ENCODE data around the gene DESI1.
A peak's percentile ranks its signal among the peaks of the same experiment; 100 is the strongest.
"Not testable (repeated sequence)": the region's sequence is repeated elsewhere in the genome, so short reads cannot be mapped to it uniquely, and the experiment has no call there.

DESI1 gene

DNA sequence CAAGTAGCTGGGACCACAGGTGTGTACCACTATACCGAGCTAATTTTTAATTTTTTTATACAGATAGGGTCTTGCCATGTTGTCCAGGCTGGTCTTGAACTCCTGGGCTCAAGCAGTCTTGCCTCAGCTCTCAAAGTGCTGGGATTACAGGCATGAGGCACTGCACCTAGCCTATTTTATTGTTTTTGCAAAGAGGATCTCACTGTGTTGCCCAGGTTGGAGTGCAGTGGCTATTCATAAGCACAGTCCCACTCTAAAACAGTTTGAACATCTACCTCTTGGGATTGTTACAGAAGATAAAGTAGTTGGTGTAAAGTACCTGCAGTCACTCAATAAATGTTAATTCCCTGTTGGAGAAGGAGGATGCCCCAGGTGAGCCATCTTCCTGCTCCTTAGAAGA, 29.4 kb upstream of the DESI1 start:
- CTCF ChIA-PET: interaction anchor here (1.0 kb wide), 1 partner anchor 16 kb away, joined by 3 read pairs; no protein-coding TSS in a partner anchor
- Mint-ChIP-seq H3K36me3 (peaks cover 46% of the 10 kb centered on the region), H3K4me3 (no peak overlapping the region)

DNA sequence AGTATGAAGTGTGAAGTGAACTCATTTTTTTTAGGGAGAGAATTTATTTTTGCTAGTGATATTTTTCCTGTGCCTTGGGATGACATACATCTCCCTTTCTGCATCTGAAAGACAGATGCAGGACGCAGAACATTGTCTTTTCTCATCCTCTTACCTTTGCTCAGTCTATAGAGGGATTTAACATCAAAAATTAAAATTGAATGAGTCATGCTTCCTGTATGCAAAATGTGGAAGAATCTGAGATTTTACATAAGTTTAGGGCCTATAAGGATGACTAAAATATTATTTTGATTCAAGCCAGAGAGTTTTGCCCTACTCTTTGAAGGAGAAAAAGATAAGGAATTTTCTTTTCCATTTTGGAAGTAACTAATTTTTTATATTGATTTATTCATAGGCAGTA, 27.6 kb upstream of the DESI1 start:
- Mint-ChIP-seq H3K4me1 (peaks cover 6% of the 10 kb centered on the region), H3K27ac (peak overlapping the region; percentile 11), H3K4me3 (no peak overlapping the region), H3K36me3 (peaks cover 38% of the 10 kb centered on the region), H3K27me3 (no peaks in the 10 kb centered on the region), H3K9me3 (no peaks in the 10 kb centered on the region)
- no peak for DNase-seq
- CTCF ChIA-PET: no interaction called here

More for the DNA sequence above, 29.4 kb upstream of the DESI1 start:
- H3K9me3 Mint-ChIP-seq: no peaks in the 10 kb centered on the region
- H3K27ac Mint-ChIP-seq: no peak overlapping the region
- H3K4me1 Mint-ChIP-seq: peaks cover 9% of the 10 kb centered on the region
- H3K27me3 Mint-ChIP-seq: no peaks in the 10 kb centered on the region
- no peak for DNase-seq

DNA sequence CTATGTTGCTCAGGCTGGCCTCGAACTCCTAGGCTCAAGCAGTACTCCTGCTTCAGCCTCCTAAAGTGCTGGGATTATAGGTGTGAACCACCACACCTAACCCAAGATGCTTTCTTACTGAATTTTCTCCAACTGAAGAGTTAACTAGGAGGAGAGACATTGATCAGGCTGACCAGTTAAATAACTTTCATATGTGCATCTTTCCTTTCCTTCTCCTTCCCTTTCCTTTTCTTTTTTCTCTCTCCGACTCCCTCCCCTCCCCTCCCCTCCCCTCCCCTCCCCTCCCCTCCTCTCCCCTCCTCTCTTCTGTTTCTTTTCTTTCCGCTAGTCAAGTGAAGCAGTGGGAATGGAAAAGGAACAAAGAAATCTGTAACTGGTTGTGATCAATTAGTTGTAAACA, 26.9 kb upstream of the DESI1 start:
- H3K9me3 Mint-ChIP-seq: no peaks in the 10 kb centered on the region
- CTCF ChIA-PET: no interaction called here
- H3K27ac Mint-ChIP-seq: no peak overlapping the region
- no peak for DNase-seq
- no peak overlapping the region for H3K4me3 Mint-ChIP-seq
- H3K4me1 Mint-ChIP-seq: peaks cover 6% of the 10 kb centered on the region
- no peaks in the 10 kb centered on the region for H3K27me3 Mint-ChIP-seq
- peaks cover 37% of the 10 kb centered on the region for H3K36me3 Mint-ChIP-seq

DNA sequence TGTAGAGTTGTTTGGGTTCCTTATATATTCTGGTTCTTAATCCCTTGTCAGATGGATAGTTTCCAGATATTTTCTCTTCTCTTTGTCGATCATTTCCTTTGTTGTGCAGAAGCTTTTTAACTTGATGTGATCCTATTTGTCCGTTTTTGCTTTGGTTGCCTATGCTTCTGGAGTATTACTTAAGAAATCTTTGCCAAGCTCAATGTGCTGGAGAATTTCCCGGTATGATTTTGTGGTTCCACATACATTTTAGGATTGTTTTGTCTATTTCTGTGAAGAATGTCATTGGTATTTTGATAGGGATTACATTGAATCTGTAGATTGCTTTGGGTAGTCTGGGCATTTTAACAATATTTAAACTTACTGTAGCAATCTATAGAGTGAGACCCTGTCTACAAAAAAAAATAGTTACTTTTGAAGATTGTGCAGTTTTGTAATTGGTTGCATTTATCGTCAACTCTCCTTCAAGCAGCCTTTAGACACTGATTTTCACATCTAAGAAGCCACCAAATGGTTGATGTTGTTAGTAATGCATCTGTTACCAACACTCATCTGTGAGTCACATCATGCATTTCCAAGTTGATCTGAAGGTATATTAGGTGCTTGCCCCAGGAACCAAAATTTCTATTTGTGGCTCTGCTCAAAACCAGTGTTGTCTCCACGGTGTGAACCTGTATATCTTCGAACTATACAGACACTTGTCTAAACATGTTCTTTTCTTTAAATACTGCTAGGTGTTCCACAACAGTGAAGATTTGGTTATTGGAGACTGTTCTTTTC, 21.7 kb upstream of the DESI1 start:
- Mint-ChIP-seq H3K27me3 (no peaks in the 10 kb centered on the region), H3K27ac (no peak overlapping the region), H3K36me3 (peaks cover 44% of the 10 kb centered on the region), H3K4me1 (no peaks in the 10 kb centered on the region), H3K4me3 (no peak overlapping the region), H3K9me3 (no peaks in the 10 kb centered on the region)
- DNase-seq: no peak
- CTCF ChIA-PET: no interaction called here

DNA sequence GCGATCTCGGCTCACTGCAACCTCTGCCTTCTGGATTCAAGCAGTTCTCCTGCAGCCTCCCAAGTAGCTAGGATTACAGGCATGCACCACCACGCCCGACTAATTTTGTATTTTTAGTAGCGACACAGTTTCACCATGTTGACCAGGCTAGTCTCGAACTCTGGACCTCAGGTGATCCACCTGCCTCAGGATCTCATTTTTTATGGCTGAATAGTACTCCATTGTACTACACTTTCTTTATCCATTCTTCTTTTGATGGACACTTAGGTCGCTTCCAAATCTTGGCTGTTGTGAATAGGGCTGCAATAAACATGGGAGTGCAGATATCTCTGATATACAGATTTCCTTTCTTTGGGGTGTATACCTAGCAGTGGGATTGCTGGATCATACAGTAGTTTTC, 21.0 kb upstream of the DESI1 start:
- no peaks in the 10 kb centered on the region for H3K4me1 Mint-ChIP-seq
- no peaks in the 10 kb centered on the region for H3K27me3 Mint-ChIP-seq
- DNase-seq: no peak
- no peak overlapping the region for H3K27ac Mint-ChIP-seq
- H3K36me3 Mint-ChIP-seq: peaks cover 46% of the 10 kb centered on the region
- H3K9me3 Mint-ChIP-seq: no peaks in the 10 kb centered on the region
- H3K4me3 Mint-ChIP-seq: no peak overlapping the region
- CTCF ChIA-PET: no interaction called here

DNA sequence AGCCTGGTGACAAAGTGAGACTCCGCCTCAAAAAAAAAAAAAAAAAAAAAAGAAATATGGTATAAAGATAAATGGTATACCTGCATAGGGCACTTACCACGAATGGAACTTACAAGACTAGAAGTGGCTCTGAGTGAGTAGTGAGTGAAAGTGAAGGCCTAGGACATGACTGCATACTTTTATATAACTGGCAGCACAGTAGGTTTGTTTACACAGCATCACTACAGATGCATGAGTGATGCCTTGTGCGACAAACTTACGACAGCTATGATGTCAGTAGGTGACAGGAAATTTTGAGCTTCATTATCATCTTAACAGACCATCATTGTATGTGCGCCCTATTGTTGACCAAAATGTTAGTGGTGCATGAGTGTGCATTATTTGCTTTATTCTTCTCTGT, 17.9 kb upstream of the DESI1 start:
- H3K4me3 Mint-ChIP-seq: no peak overlapping the region
- H3K9me3 Mint-ChIP-seq: no peaks in the 10 kb centered on the region
- no peak for DNase-seq
- H3K36me3 Mint-ChIP-seq: peaks cover 60% of the 10 kb centered on the region
- CTCF ChIA-PET: no interaction called here
- no peaks in the 10 kb centered on the region for H3K4me1 Mint-ChIP-seq
- no peaks in the 10 kb centered on the region for H3K27me3 Mint-ChIP-seq
- no peak overlapping the region for H3K27ac Mint-ChIP-seq

DNA sequence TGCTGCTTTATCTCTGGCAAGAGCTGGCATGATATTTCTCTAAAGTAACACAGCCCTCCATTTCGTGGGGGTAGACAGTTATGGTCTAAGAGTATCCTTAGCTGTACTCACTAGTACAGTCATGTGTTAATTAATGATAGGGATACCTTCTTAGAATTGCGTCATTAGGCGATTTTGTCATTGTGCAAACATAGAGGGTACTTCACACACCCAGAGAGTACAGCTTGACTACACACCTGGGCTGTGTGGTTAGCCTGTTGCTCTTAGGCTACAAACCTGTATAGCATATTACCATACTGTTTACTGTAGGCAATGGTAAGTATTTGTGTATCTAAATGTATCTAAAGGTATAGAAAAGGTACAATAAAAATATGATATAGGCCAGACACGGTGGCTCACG, 17.3 kb upstream of the DESI1 start:
- CTCF ChIA-PET: interaction anchor here (1.6 kb wide), 1 partner anchor 29 kb away, joined by 5 read pairs; no protein-coding TSS in a partner anchor

DNA sequence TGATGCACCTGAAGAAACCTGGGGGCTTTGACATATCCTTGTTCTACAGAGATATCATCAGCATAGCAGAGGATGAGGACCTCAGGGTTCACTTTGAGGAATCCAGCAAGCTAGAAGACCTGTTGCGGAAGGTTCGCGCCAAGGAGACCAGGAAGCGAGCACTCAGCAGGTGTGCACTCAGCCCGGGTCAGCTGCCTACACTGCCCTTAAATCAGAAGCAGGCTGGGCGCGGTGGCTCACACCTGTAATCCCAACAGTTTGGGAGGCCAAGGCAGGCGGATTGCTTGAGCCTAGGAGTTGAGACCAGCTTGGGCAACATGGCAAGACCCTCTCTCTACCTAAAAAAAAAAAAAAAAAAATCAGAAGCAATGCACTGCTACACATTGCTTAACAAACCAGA, 16.8 kb upstream of the DESI1 start:
- not testable (repeated sequence) for H3K9me3 Mint-ChIP-seq, H3K27ac Mint-ChIP-seq, DNase-seq, H3K27me3 Mint-ChIP-seq, H3K4me1 Mint-ChIP-seq, H3K4me3 Mint-ChIP-seq
- H3K36me3 Mint-ChIP-seq: peaks cover 60% of the 10 kb centered on the region
- CTCF ChIA-PET: interaction anchor here (1.6 kb wide), 1 partner anchor 29 kb away, joined by 5 read pairs; no protein-coding TSS in a partner anchor

More for the DNA sequence above, 17.3 kb upstream of the DESI1 start:
- Mint-ChIP-seq H3K27me3 (no peaks in the 10 kb centered on the region), H3K4me3 (no peak overlapping the region), H3K36me3 (peaks cover 63% of the 10 kb centered on the region), H3K27ac (no peak overlapping the region), H3K4me1 (no peaks in the 10 kb centered on the region), H3K9me3 (no peaks in the 10 kb centered on the region)
- DNase-seq: no peak

DNA sequence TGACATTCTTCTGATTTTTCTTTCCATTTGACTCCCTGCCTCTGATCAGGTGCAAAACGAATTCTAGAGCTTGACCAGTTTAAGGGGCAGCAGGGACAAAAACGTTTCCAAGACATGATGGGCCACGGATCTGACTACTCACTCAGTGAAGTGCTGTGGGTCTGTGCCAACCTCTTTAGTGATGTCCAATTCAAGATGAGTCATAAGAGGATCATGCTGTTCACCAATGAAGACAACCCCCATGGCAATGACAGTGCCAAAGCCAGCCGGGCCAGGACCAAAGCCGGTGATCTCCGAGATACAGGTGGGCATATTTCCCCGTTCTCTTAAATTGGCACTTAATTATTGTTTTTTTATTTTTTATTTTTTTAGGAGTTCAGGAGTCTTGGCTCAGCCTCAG, 15.6 kb upstream of the DESI1 start:
- Mint-ChIP-seq H3K36me3 (peaks cover 55% of the 10 kb centered on the region), H3K9me3 (no peaks in the 10 kb centered on the region), H3K4me3 (no peak overlapping the region), H3K27ac (no peak overlapping the region), H3K27me3 (no peaks in the 10 kb centered on the region), H3K4me1 (no peaks in the 10 kb centered on the region)
- DNase-seq: no peak
- CTCF ChIA-PET: interaction anchor here (1.6 kb wide), 1 partner anchor 31 kb away, joined by 5 read pairs; no protein-coding TSS in a partner anchor

DNA sequence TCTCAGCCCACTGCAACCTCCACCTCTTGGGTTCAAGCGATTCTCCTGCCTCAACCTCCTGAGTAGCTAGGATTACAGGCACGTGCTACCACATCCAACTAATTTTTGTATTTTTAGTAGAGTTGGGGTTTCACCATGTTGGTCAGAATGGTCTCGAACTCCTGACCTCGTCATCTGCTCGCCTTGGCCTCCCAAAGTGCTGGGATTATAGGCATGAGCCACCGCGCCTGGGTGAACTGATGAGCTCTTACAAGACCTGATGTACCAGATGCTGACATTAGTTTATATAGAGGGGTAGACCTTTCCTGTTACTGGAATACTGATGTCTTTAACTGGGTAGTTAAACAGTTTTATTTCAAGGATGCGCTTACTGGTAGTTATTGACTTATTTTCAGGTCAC, 13.8 kb upstream of the DESI1 start:
- CTCF ChIA-PET, H3K9me3 Mint-ChIP-seq, DNase-seq, H3K4me3 Mint-ChIP-seq, H3K27ac Mint-ChIP-seq, H3K27me3 Mint-ChIP-seq, H3K4me1 Mint-ChIP-seq: not testable (repeated sequence)
- peaks cover 53% of the 10 kb centered on the region for H3K36me3 Mint-ChIP-seq

DNA sequence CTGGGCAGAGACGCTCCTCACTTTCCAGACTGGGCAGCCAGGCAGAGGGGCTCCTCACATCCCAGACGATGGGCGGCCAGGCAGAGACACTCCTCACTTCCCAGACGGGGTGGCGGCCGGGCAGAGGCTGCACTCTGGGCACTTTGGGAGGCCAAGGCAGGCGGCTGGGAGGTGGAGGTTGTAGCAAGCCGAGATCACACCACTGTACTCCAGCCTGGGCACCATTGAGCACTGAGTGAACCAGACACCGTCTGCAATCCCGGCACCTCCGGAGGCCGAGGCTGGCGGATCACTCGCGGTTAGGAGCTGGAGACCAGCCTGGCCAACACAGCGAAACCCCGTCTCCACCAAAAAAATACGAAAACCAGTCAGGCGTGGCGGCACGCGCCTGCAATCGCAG, 10.8 kb upstream of the DESI1 start:
- H3K4me3 Mint-ChIP-seq, H3K27ac Mint-ChIP-seq, H3K4me1 Mint-ChIP-seq, H3K27me3 Mint-ChIP-seq, CTCF ChIA-PET, DNase-seq, H3K9me3 Mint-ChIP-seq: not testable (repeated sequence)
- peaks cover 64% of the 10 kb centered on the region for H3K36me3 Mint-ChIP-seq

DNA sequence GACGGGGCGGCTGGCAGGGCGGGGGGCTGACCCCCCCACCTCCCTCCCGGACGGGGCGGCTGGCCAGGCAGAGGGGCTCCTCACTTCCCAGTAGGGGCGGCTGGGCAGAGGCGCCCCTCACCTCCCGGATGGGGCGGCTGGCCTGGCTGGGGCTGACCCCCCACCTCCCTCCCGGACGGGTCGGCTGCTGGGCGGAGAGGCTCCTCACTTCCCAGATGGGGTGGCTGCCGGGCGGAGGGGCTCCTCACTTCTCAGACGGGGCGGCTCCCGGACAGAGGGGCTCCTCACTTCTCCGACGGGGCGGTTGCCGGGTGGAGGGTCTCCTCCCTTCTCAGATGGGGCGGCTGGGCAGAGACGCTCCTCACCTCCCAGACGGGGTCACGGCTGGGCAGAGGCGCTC, 10.3 kb upstream of the DESI1 start:
- H3K9me3 Mint-ChIP-seq, H3K27me3 Mint-ChIP-seq, H3K4me3 Mint-ChIP-seq, DNase-seq, H3K27ac Mint-ChIP-seq, CTCF ChIA-PET, H3K4me1 Mint-ChIP-seq: not testable (repeated sequence)
- H3K36me3 Mint-ChIP-seq: peaks cover 59% of the 10 kb centered on the region

DNA sequence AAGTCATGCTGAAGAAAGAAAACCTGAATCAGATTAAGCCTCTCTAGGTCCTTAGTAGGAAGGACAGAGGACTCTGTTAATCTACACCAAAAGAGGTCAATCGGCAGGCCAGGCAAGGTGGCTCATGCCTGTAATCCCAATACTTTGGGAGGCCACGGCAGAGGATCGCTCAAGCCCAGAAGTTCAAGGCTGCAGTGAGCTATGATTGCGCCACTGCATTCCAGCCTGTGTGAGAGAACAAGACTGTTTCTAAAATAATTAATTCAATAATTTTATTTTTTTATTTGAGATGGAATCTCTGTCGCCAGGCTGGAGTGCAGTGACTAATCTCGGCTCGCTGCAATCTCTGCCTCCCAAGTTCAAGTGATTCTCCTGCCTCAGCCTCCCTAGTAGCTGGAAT, 4.7 kb upstream of the DESI1 start:
- CTCF ChIA-PET: interaction anchor here (0.8 to 1.5 kb wide), 2 partner anchors 41 to 72 kb away, joined by 3 read pairs; no protein-coding TSS in a partner anchor
- H3K27ac Mint-ChIP-seq: no peak overlapping the region
- no peaks in the 10 kb centered on the region for H3K9me3 Mint-ChIP-seq
- H3K4me3 Mint-ChIP-seq: no peak overlapping the region
- H3K27me3 Mint-ChIP-seq: no peaks in the 10 kb centered on the region
- H3K36me3 Mint-ChIP-seq: peaks cover 50% of the 10 kb centered on the region
- DNase-seq: no peak
- peaks cover 22% of the 10 kb centered on the region for H3K4me1 Mint-ChIP-seq

DNA sequence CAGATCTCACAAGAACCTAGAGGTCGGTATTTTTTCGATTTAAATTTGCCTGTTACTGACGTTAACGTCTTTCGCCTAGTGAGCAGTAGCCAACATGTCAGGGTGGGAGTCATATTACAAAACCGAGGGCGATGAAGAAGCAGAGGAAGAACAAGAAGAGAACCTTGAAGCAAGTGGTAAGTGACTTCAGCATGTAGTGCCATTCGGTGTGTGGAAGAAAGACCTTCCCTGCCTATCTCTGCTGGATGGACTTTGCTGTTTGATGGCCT, 1.0 kb upstream of the DESI1 start:
- CTCF ChIA-PET: no interaction called here
- DNase-seq: no peak
- Mint-ChIP-seq H3K36me3 (peaks cover 26% of the 10 kb centered on the region), H3K27ac (peak overlapping the region; percentile 99), H3K9me3 (no peaks in the 10 kb centered on the region), H3K27me3 (no peaks in the 10 kb centered on the region), H3K4me1 (peaks cover 44% of the 10 kb centered on the region), H3K4me3 (peak overlapping the region; percentile 99)

DNA sequence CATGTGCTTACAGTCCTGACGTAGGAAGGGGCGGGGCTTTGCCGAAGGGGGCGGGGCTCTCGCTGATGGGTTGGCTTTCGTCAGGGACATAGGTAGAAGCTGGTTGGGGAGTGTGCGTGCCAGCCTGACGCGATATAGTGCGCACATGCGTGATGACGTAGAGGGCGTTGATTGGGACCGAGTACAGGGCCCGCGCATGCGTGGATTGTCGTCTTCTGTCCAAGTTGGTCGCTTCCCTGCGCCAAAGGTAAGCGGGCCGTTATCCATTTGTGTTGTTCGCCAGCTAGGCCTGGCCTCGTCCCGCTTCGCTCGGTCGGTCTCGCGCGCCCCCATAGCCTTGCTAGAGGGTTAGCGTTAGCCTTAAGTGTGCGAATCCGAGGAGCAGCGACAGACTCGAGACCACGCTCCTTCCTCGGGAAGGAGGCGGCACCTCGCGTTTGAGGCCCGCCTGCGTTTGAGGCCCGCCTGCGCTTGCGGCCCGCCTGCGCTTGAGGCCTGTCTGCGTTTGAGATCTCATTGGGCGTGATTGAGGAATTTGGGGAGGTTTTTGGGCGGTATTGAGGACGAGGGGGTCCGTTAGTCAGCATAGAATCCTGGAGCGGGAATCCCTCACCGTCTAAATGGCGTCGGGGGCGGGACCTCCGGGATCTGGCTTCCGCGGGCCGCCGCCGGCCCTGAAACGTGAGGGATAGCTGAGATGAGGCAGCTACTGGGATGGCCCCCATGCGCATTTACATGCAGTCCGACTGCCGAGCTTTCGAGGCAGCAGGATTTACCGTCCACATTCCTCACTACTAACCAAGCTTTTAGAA, 462 bp upstream of the DESI1 start, which contains the start of gene XRCC6:
Gene XRCC6 (plus strand): TSS at position 197 of the 812 bp plus-strand sequence. CDS start 710 bp downstream, outside the sequence.
- CTCF ChIA-PET: interaction anchor here (1.4 kb wide), 1 partner anchor 77 kb away, joined by 4 read pairs; the partner anchor contains the start of gene POLR3H
- Mint-ChIP-seq H3K4me1 (peaks cover 44% of the 10 kb centered on the region), H3K36me3 (peaks cover 24% of the 10 kb centered on the region), H3K9me3 (no peaks in the 10 kb centered on the region), H3K4me3 (peak within 1 kb of the TSS; percentile 99), H3K27ac (peak within 1 kb of the TSS; percentile 99), H3K27me3 (no peaks in the 10 kb centered on the region)
- peak; percentile 100 for DNase-seq

Data from activated naive CD4-positive, alpha-beta T cell treated with anti-CD3 and anti-CD28 coated beads, Interleukin-2, amount 10 ng/mL, durations not matched to agents 7 days and 5 days (primary cell).